ENCODE results near the gene LPP.

The LPP gene

GRCh38 chr3:188742755-188743550, 589.0 kb downstream of the LPP start:
- TF ChIP-seq GABPA (IDR thresholded peaks at IDR 0.05; ENCODE audit: low read depth): no peak
- no peak for TF ChIP-seq CTCF (IDR thresholded peaks at IDR 0.05; ENCODE audit: insufficient read depth, low read length)
- TF ChIP-seq REST (IDR thresholded peaks at IDR 0.05; ENCODE audit: insufficient replicate concordance, low read depth): no peak
- TF ChIP-seq SPI1 (IDR thresholded peaks at IDR 0.05; ENCODE audit: borderline replicate concordance, low read depth): no peak
- TF ChIP-seq POLR2AphosphoS5 (IDR thresholded peaks at IDR 0.05; ENCODE audit: low read depth): no peak
- H3K27me3 ChIP-seq (ENCODE audit: insufficient read depth, poor library complexity, severe bottlenecking): no peaks in the 10 kb centered on the region
- H3K27ac ChIP-seq (replicated peaks): no peak overlapping the region
- no peak overlapping the region for H3K4me3 ChIP-seq (replicated peaks; ENCODE audit: insufficient read depth, low read length)
- DNase-seq (ENCODE audit: low read depth in 1 of 2, low spot score in 1 of 2): no peak

GRCh38 chr3:188744166-188744565, 590.2 kb downstream of the LPP start:
- no peaks in the 10 kb centered on the region for H3K27me3 ChIP-seq (ENCODE audit: insufficient read depth, poor library complexity, severe bottlenecking)
- TF ChIP-seq SPI1 (IDR thresholded peaks at IDR 0.05; ENCODE audit: borderline replicate concordance, low read depth) (no peak), POLR2AphosphoS5 (IDR thresholded peaks at IDR 0.05; ENCODE audit: low read depth) (no peak), CTCF (IDR thresholded peaks at IDR 0.05; ENCODE audit: insufficient read depth, low read length) (no peak), GABPA (IDR thresholded peaks at IDR 0.05; ENCODE audit: low read depth) (no peak), REST (IDR thresholded peaks at IDR 0.05; ENCODE audit: insufficient replicate concordance, low read depth) (no peak)
- DNase-seq (ENCODE audit: low read depth in 1 of 2, low spot score in 1 of 2): no peak
- H3K27ac ChIP-seq (replicated peaks): no peak overlapping the region
- no peak overlapping the region for H3K4me3 ChIP-seq (replicated peaks; ENCODE audit: insufficient read depth, low read length)

GRCh38 chr3:188745031-188745430, 591.1 kb downstream of the LPP start:
- H3K27me3 ChIP-seq (ENCODE audit: insufficient read depth, poor library complexity, severe bottlenecking): no peaks in the 10 kb centered on the region
- H3K27ac ChIP-seq (replicated peaks): no peak overlapping the region
- DNase-seq (ENCODE audit: low read depth in 1 of 2, low spot score in 1 of 2): no peak
- TF ChIP-seq SPI1 (IDR thresholded peaks at IDR 0.05; ENCODE audit: borderline replicate concordance, low read depth) (no peak), CTCF (IDR thresholded peaks at IDR 0.05; ENCODE audit: insufficient read depth, low read length) (no peak), GABPA (IDR thresholded peaks at IDR 0.05; ENCODE audit: low read depth) (no peak), REST (IDR thresholded peaks at IDR 0.05; ENCODE audit: insufficient replicate concordance, low read depth) (no peak), POLR2AphosphoS5 (IDR thresholded peaks at IDR 0.05; ENCODE audit: low read depth) (no peak)
- no peak overlapping the region for H3K4me3 ChIP-seq (replicated peaks; ENCODE audit: insufficient read depth, low read length)
